CD4-positive, alpha-beta T cell (primary cell): Measurements from ENCODE around the gene TUBGCP2. TPM values are rescaled to one million over a fixed set of nuclear protein-coding genes. Genes with fewer than 3 reads are reported as not detected.

Experiments
- ATAC-seq: fragments of 200-7000 bp; cut with Tn5 transposase; one replicate; pipeline ENCODE4 v1.10.0; 2022; ENCODE audit warnings: mild to moderate bottlenecking; ENCODE audit not compliant: poor library complexity
- CTCF ChIA-PET: fragments of 350-600 bp; sonication (Branson Sonifier 250); formaldehyde crosslinking; loops from one replicate; lab custom pipeline; 2021; ENCODE audit warnings: antibody characterized with exemption, inconsistent platforms; lab: Charles Lee
- POLR2A ChIA-PET: fragments of 350-600 bp; sonication (Branson Sonifier 250); formaldehyde crosslinking; loops from one replicate; lab custom pipeline; 2021; ENCODE audit warnings: antibody characterized with exemption, inconsistent platforms; lab: Charles Lee
- DNase-seq, 14 experiments: peaks; one replicate each; pipeline ENCODE4 v3.0.0-alpha.2; 2013 to 2020; ENCODE audit warnings: mixed read lengths in 2 of 14
- H3K27ac ChIP-seq, 2 donors: one replicate each; pipeline versions ENCODE4 v1.5.1 to v1.7.0; 2013; ENCODE audit warnings: low read length in 2 of 2, low read depth in 1 of 2, mild to moderate bottlenecking in 1 of 2
- H3K27me3 ChIP-seq, 2 experiments: 1 replicate in 1 of 2; 2 replicates in 1 of 2; pipeline versions ENCODE4 v1.6.1 to v1.7.0; 2013; ENCODE audit warnings: low read length in 2 of 2, control low read depth in 1 of 2, mild to moderate bottlenecking in 1 of 2, moderate library complexity in 1 of 2; ENCODE audit not compliant: insufficient read depth in 2 of 2, control insufficient read depth in 1 of 2
- H3K36me3 ChIP-seq: one replicate; pipeline ENCODE4 v1.6.1; 2013; ENCODE audit warnings: low read length, control low read depth; ENCODE audit not compliant: insufficient read depth
- H3K4me1 ChIP-seq: one replicate; pipeline ENCODE4 v1.6.1; 2013; ENCODE audit warnings: low read length, control low read depth; ENCODE audit not compliant: insufficient read depth
- H3K4me3 ChIP-seq: one replicate; pipeline ENCODE4 v1.5.1; 2013; ENCODE audit warnings: mild to moderate bottlenecking, low read length, moderate library complexity
- H3K9me3 ChIP-seq, 2 experiments: 1 replicate in 1 of 2; 2 replicates in 1 of 2; pipeline versions ENCODE4 v1.6.1 to v1.7.0; 2013; ENCODE audit warnings: low read length in 2 of 2, mild to moderate bottlenecking in 2 of 2, control low read depth in 1 of 2, moderate library complexity in 1 of 2; ENCODE audit not compliant: control insufficient read depth in 1 of 2, insufficient read depth in 1 of 2
- H3K27ac Mint-ChIP-seq: one replicate; pipeline ENCODE4 v1.8.0; 2020; ENCODE audit warnings: mixed read lengths
- H3K27me3 Mint-ChIP-seq: one replicate; pipeline ENCODE4 v1.8.0; 2021; ENCODE audit warnings: mixed read lengths
- H3K36me3 Mint-ChIP-seq: one replicate; pipeline ENCODE4 v1.8.0; 2021; ENCODE audit warnings: low read depth, mixed read lengths
- H3K4me1 Mint-ChIP-seq: one replicate; pipeline ENCODE4 v1.8.0; 2021; ENCODE audit warnings: low read depth, mixed read lengths
- H3K4me3 Mint-ChIP-seq: one replicate; pipeline ENCODE4 v1.8.0; 2020; ENCODE audit warnings: mild to moderate bottlenecking, mixed read lengths
- H3K9me3 Mint-ChIP-seq: one replicate; pipeline ENCODE4 v1.8.0; 2020; ENCODE audit warnings: mixed read lengths
- intact Hi-C, 2 experiments: fragments of 100-400 bp; cut with DNase I in 1 of 2; cut with micrococcal nuclease in 1 of 2; formaldehyde crosslinking; loops; one replicate each; pipeline versions ENCODE4 v1.15.1 to v1.9.0; 2023 to 2025; cut with DNase I, micrococcal nuclease
- total RNA-seq, 174 experiments: library from RNA in 2 of 174; stranded (reverse) in 2 of 174; gene quantifications; one replicate each; pipeline ENCODE4 v1.2.3 and lab custom pipeline; 2021 to 2026
- TF ChIP-seq, protein P1 (sequence below): fragments of 200-600 bp; IDR thresholded peaks from one replicate; pipeline ENCODE4 v1.8.0; 2022; ENCODE audit warnings: antibody characterized with exemption, mild to moderate bottlenecking

Gene TUBGCP2
- total RNA-seq, 2 experiments from 2014 or later = 89.3 to 94.2 TPM

DNA sequence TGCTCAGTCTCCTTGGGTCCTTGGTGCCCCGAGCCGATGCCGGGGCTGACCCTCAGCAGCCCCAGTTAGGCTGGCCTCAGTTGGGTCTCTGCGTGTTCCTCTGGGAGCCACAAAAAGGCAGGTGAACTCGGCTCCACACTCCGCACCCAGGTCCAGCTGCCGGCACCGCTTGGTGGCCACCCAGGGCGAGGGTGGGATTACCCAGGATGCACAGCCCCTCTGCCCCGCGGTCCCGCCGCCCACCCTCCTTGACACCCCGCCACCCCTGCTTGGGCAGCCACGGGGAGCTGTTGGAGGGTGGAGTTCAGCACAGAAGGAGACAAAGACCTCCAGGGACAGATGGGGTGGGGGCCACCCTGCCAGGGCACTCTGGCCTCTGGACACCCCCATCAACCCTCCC lies 53.3 kb downstream of the TUBGCP2 start:
- H3K4me1 Mint-ChIP-seq = peaks cover 31% of the 10 kb centered on the region
- H3K4me3 Mint-ChIP-seq = no peak overlapping the region
- H3K27me3 Mint-ChIP-seq = peaks cover 5% of the 10 kb centered on the region
- ChIA-PET POLR2A (no interaction called here), CTCF (no interaction called here)
- peaks cover 36% of the 10 kb centered on the region for H3K4me1 ChIP-seq
- no peak overlapping the region for H3K4me3 ChIP-seq
- TF ChIP-seq, protein P1, sequence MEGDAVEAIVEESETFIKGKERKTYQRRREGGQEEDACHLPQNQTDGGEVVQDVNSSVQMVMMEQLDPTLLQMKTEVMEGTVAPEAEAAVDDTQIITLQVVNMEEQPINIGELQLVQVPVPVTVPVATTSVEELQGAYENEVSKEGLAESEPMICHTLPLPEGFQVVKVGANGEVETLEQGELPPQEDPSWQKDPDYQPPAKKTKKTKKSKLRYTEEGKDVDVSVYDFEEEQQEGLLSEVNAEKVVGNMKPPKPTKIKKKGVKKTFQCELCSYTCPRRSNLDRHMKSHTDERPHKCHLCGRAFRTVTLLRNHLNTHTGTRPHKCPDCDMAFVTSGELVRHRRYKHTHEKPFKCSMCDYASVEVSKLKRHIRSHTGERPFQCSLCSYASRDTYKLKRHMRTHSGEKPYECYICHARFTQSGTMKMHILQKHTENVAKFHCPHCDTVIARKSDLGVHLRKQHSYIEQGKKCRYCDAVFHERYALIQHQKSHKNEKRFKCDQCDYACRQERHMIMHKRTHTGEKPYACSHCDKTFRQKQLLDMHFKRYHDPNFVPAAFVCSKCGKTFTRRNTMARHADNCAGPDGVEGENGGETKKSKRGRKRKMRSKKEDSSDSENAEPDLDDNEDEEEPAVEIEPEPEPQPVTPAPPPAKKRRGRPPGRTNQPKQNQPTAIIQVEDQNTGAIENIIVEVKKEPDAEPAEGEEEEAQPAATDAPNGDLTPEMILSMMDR = no peak
- no peaks in the 10 kb centered on the region for H3K27me3 ChIP-seq
- intact Hi-C loops = loop anchor here in 1 of 2 experiments (5.0 kb wide), 1 partner anchor 52 kb away; the partner anchor contains the start of genes TUBGCP2 and ZNF511
- H3K27ac Mint-ChIP-seq = peak overlapping the region; percentile 11
- ATAC-seq (no peak), DNase-seq (no peak)
- H3K36me3 Mint-ChIP-seq = peaks cover 7% of the 10 kb centered on the region
- no peaks in the 10 kb centered on the region for H3K36me3 ChIP-seq
- no peaks in the 10 kb centered on the region for H3K9me3 ChIP-seq
- no peaks in the 10 kb centered on the region for H3K9me3 Mint-ChIP-seq
- no peak overlapping the region for H3K27ac ChIP-seq

DNA sequence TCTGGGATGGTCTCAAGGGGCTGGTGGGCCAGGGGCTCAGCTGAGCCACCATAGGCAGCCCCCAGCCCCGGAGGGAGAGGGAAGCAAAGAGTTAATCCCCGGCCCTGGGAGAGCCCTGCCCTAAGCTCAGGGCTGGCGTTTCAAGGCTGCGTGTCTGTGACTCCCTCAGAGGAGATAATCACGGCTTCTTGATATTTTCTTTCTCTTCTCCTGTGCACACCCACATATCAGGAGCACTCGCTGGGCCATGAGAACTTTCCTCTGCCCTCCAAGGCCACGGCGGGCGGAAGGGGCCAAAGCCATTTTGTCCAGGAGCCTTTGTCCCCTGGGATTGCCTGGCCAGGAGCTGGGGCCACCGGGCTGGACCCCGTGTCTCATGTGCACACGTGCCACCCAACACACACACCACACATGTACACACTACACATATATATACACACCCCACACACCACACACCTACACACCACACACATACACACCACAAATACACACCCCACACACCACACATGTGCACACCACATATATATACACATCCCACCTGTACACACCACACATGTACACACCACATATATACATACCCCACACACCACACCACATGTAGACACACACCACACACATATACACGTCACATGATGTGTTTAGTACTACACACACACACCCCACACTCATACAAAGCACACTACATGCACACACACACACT lies 54.1 kb downstream of the TUBGCP2 start:
- ATAC-seq = no peak
- DNase-seq = no peak
- Mint-ChIP-seq H3K36me3 (peaks cover 6% of the 10 kb centered on the region), H3K9me3 (no peaks in the 10 kb centered on the region), H3K4me3 (no peak overlapping the region), H3K27ac (peak overlapping the region; percentile 11), H3K4me1 (peaks cover 24% of the 10 kb centered on the region), H3K27me3 (peaks cover 5% of the 10 kb centered on the region)
- Histone ChIP-seq H3K36me3 (no peaks in the 10 kb centered on the region), H3K27me3 (no peaks in the 10 kb centered on the region), H3K27ac (no peak overlapping the region), H3K9me3 (no peaks in the 10 kb centered on the region), H3K4me3 (no peak overlapping the region), H3K4me1 (peaks cover 29% of the 10 kb centered on the region)
- TF ChIP-seq, protein P1 = no peak
- intact Hi-C loops = loop anchor here in 1 of 2 experiments (5.0 kb wide), 1 partner anchor 53 kb away; the partner anchor contains the start of genes TUBGCP2 and ZNF511
- CTCF ChIA-PET = no interaction called here
- POLR2A ChIA-PET = no interaction called here

- H3K27me3 ChIP-seq = no peaks in the 10 kb centered on the region
- Mint-ChIP-seq H3K36me3 (no peaks in the 10 kb centered on the region), H3K27ac (no peak overlapping the region), H3K9me3 (no peaks in the 10 kb centered on the region), H3K27me3 (no peaks in the 10 kb centered on the region), H3K4me1 (peaks cover 16% of the 10 kb centered on the region), H3K4me3 (no peak overlapping the region)
- no peak overlapping the region for H3K4me3 ChIP-seq
- ChIA-PET CTCF (no interaction called here), POLR2A (no interaction called here)
- H3K9me3 ChIP-seq = no peaks in the 10 kb centered on the region
- no peak overlapping the region for H3K27ac ChIP-seq
- DNase-seq = no peak
- no peaks in the 10 kb centered on the region for H3K36me3 ChIP-seq
- no peak for ATAC-seq
- TF ChIP-seq, protein P1 = no peak
- intact Hi-C loops = no loop called here
- H3K4me1 ChIP-seq = peaks cover 17% of the 10 kb centered on the region
Measured at GRCh38 chr10:133253361-133253955, 55.2 kb downstream of the TUBGCP2 start.
